Suppressor macrophage (primary cell): ENCODE results near the gene CHST7.

Experiments used
- DNase-seq, 4 experiments: peaks; one replicate each; pipeline ENCODE4 v3.0.0-alpha.2; 2020 to 2022

The CHST7 gene

DNA sequence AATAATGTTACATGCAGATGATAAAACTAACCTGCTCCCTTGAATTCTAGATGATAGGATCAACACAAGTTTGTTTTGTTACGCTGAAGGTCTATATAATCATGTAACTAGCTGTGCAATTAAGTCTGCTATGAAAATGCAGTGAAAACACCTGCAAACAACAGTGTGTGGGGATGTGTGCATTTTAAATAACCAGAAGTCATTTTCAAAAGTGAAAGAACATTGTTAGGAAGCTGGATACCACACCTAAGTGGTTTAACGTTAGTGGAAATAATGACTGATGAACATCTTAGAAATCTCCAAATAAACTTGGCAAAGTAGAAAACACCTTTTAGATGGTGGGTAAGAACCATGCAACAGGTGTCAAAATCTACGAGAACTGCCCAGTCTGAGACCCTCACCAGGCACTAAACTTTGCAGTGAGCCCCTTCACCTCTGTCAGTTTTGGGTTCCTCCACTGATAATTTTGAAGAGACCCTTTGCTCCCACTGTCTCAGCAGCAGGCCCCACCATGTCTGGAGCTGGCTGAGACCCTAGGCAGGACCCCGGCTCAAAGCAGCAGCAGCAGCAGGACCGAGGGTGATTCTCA, 36.6 kb downstream of the CHST7 start:
- no peak for DNase-seq

DNA sequence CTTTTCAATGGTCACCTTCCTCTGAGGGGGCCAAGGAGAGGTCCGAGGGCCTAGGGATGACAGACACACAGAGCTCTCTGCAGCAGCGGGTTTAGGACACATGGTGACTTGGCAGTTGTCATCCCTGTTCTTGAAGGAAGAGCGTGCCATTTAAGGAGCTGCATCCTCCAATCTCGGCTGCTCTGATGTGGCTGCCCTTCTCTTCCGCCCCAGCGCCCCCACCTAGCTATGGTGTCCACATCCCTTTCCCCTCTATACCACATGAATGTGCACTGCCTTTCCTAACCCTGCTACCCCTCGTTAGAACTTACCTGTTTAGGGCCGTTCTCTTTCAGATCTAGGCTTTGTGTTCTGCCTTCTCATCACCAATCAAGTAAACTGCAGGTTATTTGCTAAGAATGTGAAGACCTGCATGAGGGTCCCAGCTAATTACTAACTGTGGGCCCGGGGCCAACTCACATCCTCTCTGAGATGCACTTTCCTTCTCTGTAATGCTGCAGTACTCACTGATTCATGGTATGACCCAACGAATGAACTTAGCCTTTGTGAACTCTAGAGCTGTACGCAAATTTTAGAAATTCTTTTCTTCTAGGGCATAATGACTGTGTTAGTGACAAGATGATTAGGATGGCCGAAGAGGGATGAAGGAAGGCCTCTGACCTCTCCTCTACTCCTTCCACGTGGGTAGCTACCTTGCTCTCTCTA, 38.2 kb downstream of the CHST7 start:
- DNase-seq = no peak

DNA sequence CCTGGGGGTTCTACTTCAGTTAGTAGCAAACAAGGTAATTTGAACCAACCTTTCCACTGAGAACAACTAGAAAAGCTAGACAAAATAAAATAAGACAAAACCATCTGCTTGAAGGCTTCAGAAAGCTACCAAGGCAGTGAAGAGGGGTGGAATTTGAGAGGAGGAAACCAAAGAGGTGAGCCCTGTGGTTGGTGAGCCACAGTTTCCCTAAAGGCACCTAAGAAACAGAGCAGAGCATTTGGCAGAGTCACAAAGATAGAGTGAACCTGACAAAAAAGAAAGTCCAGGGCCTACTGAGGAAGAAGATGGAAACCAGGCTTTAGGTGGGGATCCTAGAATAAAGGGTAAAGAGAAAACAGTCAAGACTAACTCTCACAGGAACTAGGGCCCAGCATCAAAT, 44.3 kb downstream of the CHST7 start:
- no peak for DNase-seq

DNA sequence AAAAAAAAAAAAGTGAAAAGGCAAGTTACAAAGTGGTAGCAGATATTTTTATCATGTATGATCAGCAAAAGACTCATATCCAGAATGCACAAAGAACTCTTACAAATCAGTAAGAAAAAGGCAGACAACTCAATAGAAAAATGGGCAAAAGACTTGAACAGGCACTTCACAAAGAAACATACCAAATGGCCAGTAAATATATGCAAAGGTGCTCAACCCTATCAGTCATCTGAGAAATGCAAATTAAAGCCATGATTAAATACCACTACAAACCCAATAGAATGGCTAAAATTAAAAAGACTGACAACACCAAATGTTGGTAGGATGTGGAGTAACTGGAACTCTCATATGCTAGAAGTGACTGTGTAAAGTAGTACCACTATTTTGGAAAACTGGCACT, 45.4 kb downstream of the CHST7 start:
- no peak for DNase-seq

DNA sequence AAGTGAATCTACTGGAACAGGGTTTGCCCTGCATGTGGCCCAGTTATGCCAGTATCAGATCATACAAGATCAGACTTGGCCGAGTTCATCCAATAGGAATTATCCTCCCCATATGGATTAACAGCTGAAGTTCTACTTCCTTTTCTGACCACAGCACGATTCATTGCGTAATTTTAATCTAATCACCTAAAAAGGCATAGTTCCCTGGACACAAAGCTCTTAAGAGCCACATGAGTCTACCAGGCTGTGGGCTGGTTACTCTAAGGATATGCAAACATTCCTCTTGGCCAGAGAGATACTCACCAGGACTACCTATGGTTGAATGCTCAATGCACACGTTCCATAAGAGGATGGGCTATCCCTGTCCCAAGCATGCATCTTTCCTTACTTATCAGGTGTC, 46.9 kb downstream of the CHST7 start:
- DNase-seq = peak in 2 of 4 experiments; percentile 20 to 23

DNA sequence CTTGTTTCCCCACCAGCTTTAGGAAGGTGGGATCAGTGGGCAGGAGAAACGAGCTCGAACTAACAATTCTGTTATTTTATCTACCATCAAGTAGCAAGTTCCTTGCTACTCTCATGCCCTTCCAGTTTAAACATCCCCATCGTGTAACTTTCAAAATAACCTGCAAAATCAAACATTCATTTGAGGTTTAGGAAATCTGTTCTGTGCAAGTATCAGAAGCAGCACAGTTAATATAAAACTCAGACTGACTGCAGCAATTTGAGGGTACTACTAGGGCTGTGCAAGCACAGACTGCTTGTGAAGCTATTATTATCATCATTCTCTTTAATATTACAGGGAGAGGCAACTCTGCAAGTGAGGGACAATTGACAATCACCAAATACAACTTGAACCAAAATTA, 48.0 kb downstream of the CHST7 start:
- no peak for DNase-seq

DNA sequence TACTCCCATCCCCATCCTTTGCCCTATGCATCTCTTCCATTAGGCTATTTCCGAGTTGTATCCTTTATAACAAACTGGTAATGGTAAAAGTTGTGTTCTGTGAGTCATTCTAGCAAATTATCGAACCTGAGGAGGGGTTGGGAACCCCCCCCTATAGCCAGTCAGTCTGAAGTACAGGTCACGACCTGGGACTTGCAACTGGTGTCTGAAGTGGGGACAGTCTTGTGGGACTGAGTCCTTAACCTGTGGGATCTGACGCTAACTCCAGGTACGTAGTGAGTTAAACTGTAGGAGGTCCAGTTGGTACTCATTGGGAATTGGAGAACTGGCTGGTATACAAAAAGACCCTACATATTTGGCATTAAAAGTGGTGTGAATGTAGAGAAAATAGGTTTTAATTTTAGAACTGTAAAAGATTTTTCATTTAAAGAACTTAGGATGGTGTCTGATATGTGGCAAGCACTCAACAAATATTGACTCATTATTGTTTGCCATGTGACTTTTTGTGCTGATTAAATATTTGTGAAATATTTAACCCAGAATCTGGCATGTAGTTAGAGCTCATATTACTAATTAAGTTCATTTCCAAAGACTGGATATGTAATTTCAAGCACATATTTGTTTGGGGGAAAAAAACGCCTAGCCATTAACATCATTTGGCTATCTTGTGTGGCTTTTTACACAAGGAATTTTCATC, 50.7 kb downstream of the CHST7 start:
- DNase-seq = no peak

DNA sequence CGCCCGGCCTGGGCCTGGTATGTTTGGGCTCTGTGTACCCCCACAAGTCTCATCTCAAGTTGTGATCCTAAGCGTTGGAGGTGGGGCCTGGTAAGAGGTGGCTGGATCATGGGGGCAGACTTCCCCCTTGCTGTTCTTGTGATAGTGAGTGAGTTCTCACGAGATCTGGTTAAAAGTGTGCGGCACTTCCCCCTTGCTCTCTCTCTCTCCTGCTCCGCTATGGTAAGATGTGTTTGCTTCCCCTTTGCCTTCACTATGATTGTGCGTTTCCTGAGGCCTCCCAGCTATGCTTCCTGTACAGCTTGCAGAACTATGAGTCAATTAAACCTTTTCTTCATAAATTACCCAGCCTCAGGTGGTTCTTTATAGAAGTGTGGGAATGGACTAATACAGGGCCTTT, 53.0 kb downstream of the CHST7 start:
- DNase-seq = peak; percentile 77 to 92 (median 86)

DNA sequence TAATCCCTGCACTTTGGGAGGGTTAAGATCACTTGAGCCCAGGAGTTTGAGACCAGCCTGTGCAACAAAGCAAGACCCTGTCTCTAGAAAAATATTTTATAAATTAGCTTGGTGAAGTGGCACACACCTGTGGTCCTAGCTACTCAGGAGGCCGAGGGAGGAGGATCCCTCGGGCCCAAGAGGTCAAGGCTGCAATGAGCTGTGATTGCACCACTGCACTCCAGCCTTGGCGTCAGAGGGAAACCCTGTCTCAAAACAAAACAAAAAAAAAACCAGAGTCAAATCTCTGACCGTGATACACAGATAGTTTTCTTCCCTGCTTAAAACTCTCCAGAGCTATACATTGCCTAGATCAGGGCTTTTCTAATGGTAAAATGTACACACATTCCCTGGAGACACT, 53.5 kb downstream of the CHST7 start:
- peak in 2 of 4 experiments; percentile 29 to 36 for DNase-seq

DNA sequence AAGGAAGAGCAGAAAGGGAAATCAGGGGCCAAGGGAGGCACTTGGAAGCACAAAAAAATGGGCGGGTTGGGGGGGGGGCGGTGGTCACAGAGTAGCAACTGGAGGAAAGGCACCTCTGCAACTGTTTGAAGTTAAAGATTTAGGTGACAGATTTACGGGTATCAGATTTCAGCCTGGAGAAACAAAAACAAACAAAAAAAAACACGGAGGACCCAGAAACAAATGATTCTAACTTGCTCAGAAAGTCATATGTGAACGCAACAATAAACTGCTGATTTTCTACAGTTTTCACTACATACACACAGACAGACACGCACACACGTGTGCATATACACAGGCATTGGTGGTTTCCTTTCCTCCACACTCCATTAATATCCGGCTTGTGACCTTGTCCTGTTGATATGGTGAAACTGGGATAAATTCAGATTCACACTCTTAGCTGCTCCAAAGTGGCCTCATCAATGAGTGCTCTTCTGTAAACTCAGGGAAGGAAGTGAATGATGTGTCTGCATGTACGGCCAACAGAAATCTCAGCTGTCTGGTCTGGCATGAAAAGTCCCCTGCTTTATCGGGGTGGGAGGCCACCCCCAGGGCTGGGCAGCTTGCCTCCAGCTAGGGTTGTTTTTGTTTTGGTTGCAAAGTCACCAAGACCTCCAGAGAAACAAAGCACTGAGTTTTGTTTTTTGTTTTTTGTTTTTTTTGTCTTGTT, 54.3 kb downstream of the CHST7 start:
- peak; percentile 33 to 64 (median 55) for DNase-seq

DNA sequence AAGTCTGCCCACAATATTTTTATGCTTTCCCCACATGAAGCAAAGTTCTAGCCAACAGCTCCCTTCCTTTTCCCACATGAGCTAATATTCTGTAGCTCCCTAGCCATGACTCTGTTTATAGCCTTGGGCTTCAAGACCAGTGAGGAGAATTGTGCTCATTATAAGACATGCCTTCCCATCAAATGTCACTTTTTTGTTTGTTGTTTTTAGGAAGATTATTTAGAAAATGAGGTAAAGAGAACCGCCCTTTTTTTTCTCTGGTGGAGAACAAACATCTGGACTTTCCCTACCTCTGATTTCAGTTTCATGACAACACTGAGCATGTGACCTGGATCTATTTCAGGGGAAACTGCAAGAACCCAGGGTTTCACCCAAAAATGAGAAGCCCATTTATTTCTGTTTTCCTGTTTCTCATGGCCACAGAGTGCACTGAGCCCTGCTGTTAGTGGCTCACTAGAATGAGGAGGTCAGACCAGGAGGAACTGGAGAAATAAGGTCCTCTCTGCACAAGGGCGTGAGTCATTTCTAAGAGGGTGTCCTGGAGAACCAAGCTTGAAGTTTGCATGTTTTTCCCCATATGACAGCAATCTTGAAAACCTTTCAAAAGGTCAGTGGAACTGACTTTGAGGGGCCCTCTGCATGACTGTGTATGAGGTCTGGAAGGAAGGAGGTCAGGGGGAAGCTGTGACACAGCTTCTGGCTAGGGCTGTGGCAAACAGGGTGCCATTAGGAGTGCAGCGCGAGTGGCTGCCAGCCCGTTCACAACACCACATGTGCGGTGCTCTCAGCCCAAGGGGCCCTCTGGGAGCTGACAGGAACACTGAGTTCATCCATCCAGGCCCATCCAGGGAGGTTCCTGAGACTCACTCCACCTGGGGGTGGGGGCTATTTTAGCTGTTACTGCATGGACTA, 55.2 kb downstream of the CHST7 start:
- DNase-seq = peak; percentile 83 to 96 (median 88)

DNA sequence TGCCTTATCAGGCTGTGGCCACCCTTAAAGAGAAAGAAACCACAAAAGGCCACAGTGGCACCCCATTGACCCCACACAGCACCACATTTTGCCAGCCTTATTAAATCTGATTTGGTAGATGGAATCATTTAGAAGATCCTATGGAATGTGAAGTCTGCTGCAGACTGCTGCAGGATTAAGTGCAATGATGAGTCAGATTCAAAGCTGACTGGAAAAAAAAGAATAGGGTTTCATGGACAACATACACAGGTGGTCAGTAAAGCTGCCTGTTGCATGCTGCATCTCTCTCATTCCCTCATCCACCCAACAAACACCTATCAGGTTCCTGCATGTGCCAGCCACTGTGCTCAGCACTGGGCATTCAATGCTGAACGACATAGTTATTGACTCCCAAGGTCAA, 56.6 kb downstream of the CHST7 start:
- no peak for DNase-seq

DNA sequence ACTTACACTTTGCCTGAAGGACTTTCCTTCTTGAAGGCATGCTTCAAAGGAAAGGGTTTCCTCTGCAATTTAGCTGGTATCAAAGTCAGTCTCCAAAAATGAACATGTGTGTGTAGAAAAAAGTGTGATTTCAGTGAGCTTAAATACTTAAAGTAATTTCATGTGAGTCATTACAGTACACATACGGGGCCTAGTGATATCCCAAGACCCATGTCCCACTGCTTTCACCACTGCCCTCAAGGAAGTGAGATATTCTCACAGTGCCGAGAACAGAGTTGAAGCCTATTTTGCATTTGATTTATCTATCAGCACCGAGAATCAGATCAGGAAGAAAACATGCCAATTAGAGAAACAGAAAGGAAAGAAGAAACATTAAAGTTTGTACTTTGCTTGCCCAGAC, 61.0 kb downstream of the CHST7 start:
- no peak for DNase-seq

DNA sequence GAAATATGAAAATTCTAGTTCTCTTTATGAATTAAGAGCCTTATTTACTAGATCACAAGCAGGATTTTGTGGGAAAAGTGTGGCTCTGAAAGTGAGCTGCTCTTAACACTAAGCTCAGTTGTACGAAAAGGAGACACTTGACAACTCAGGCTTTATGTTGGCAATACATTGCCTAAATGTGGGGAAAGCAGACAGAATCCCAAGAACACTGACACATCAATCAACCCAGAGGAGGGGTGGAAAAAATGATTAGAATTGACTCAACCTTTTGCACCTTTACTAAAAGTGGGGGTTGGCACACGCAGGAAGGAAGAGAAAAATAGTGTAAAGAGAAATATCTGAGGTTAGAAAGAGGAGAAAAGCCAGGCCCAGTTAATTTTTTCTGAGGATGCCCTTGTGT, 61.6 kb downstream of the CHST7 start:
- DNase-seq = no peak

DNA sequence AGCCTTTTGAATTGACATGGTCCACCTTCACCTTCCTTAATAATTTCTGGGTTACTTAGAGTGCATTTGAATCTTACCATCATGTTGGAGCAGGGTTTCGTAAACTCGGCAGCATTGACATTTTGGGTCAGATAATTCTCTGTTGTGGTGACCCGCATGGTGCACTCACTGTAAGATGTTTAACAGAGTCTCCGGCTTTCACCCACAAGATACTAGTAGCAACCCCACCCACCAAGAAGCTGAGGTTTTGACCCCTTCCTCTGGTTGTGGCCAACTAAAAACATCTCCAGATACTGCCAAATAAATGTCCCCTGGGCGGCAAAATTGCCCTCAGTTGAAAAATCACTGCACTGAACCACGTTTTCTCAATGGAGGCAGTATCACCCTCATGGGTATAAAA, 62.7 kb downstream of the CHST7 start:
- DNase-seq = no peak

DNA sequence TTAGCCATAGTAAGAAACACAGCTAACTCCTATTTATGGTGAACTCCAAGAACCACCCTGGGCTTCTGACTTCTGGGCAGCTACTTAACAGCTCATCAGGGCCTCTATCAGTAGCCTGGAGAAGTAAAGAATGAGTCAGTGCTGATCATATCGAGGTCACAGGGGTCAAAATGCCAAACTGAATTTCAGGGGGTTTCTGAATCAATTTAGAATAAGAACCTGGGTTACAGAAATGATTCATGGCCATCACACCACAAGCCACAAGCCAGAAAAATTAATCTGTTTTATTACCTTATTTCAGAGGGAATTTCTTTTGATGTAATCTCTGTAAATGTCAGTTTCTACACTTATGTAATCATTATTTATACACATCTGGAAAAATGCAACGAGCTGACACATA, 64.4 kb downstream of the CHST7 start:
- peak in 3 of 4 experiments; percentile 16 to 49 (median 28) for DNase-seq

DNA sequence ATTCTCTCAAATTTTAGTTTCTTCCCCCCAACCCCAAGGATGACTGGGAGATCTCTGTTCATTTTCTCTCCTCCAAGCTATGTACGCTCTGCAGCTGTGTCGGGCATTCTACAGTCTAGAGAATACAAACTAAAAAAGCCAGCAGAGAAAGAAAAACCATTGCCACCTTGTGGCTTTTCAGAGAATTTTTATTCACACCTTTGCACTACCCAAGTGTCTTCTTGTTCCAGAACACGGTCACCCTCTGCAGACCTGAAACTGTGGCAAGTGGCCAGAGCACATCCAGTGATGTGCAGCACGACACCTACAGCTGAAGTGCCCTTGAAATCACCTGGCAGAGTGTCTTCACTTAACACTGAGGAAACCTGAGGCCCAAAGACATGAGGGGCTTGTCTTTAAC, 68.6 kb downstream of the CHST7 start:
- peak in 2 of 4 experiments; percentile 19 to 43 for DNase-seq

DNA sequence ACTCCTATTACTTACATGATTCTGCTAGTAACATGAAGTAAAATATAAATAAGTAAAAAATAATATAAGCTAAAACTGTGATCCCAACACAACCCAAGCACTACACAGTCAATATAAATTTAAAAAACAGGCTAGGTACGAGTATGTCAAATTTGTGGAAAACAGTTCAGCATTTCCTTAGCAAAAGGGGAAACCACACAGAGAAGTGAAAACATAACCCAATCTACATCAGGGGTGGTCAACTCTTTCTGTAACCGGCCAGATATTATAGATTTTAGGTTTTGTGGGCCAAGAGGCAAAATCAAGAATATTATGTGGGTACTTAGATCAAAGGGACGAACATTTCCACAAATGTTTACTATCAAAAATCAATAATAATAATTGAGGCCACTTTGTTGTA, 70.1 kb downstream of the CHST7 start:
- no peak for DNase-seq

DNA sequence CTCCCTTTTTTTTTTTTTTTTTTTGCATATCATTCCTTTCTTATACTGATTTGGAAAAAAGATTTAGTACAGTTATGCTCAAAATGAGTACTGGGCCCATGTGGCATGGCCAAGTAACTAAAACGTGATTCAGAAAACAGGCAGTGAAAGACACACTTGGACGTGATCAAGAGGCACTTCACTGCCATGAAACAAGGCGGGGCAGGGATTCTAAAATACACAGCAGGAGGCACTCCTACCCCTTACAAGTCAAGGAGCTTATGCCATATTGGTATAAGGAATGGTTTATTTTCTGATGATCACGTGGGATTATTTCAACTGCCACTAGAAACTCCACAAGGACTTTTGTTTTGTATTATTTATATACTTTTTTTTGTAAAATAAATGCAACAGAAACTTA, 72.0 kb downstream of the CHST7 start:
- DNase-seq = no peak

DNA sequence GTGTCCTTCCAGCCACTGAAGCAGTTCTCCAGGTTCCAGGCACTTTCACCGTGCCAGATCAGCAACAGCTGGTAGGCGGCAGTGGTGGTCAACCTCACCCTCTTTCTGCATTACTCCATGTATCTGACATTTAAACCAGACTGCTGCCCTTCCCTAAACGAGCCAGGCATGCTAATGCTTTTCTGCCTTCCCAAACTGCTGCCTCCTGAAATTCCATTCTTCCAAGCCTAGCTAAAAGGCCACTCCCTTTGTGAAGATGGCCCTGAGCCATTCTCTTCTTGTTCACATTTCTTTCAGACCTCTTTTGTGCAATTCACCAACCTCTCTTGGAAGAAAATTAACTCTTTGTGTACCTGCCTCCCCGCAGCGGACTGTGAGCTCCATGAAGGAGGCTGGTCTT, 73.7 kb downstream of the CHST7 start:
- DNase-seq = no peak
